K562 (cell line): ENCODE measurements around the gene FAM50A. TPM values are rescaled to one million over a fixed set of nuclear protein-coding genes. Genes with fewer than 3 reads are reported as not detected.

Experiments
- ASH1L ChIP-seq: fragments of 450-650 bp; IDR thresholded peaks from 2 replicates; pipeline ENCODE4 v1.6.1; 2018; ENCODE audit warnings: borderline replicate concordance, mild to moderate bottlenecking, low read depth; ENCODE audit not compliant: partially characterized antibody
- MCM2 ChIP-seq: fragments of 450-650 bp; IDR thresholded peaks from 2 replicates; pipeline ENCODE4 v1.6.1; 2017; ENCODE audit warnings: low read depth, mild to moderate bottlenecking
- MCM7 ChIP-seq, 2 experiments: fragments of 450-650 bp; IDR thresholded peaks; 2 replicates each; pipeline ENCODE4 v1.6.1; 2016 to 2018
- NCOA1 ChIP-seq: fragments of 450-650 bp; IDR thresholded peaks from 2 replicates; pipeline ENCODE4 v1.6.1; 2016; ENCODE audit warnings: low read depth
- NONO ChIP-seq, 2 experiments: fragments of 200-400 bp in 1 of 2; fragments of 450-650 bp in 1 of 2; formaldehyde crosslinking in 1 of 2; IDR thresholded peaks; 2 replicates each; pipeline ENCODE4 v1.6.1; 2017; ENCODE audit warnings: low read depth in 2 of 2, mild to moderate bottlenecking in 2 of 2, moderate library complexity in 2 of 2, low read length in 1 of 2
- SMARCA5 ChIP-seq: fragments of 450-650 bp; IDR thresholded peaks from 2 replicates; pipeline ENCODE4 v1.6.1; 2016
- TRIM24 ChIP-seq, 2 experiments: fragments of 450-650 bp; IDR thresholded peaks; 2 replicates each; pipeline ENCODE4 v1.6.1; 2016
- ZNF24 ChIP-seq: fragments of 450-650 bp; IDR thresholded peaks from 2 replicates; pipeline ENCODE4 v1.6.1; 2016
- ZNF644 ChIP-seq: fragments of 200-800 bp; sonication (Bioruptor generic); IDR thresholded peaks from 2 replicates; pipeline ENCODE4 v1.6.1; 2016; ENCODE audit warnings: low read depth, missing genetic modification characterization, missing compliant biosample characterization
- ZNF766 ChIP-seq: fragments of 200-800 bp; sonication (Bioruptor generic); conservative IDR thresholded peaks from 2 replicates; pipeline ENCODE4 v1.6.1; 2016; ENCODE audit warnings: missing genetic modification characterization, missing compliant biosample characterization
- polyA plus RNA-seq, 8 experiments: library from polyadenylated mRNA; depleted of rRNA in 4 of 8; stranded (reverse) in 5 of 8; unstranded in 3 of 8; fragments of >200 nt; fragmentation: Nextera tagmentation in 2 of 8; fragmentation: Illumina TruSeq in 1 of 8; extraction: Ambion mirVana in 2 of 8; extraction: Trizol in 1 of 8; gene quantifications; 2 replicates each; pipeline versions ENCODE4 v1.2.1 to v1.2.3, GENCODE V29; 2011 to 2014; ENCODE audit warnings: inconsistent platforms in 1 of 8, missing spikeins in 1 of 8
- total RNA-seq, 7 experiments: library from RNA; depleted of rRNA in 6 of 7; stranded (reverse); fragments of >200 nt in 6 of 7; fragmentation: Illumina TruSeq in 2 of 7; extraction: Trizol in 2 of 7; gene quantifications; 2 replicates each; pipeline versions ENCODE4 v1.2.1 to v1.2.3, GENCODE V29; 2011 to 2021; ENCODE audit warnings: low replicate concordance in 1 of 7
- TF ChIP-seq, protein P1 (sequence below): IDR thresholded peaks from 3 replicates; pipeline ENCODE4 v1.6.1; 2011; ENCODE audit warnings: borderline replicate concordance, mild to moderate bottlenecking, moderate library complexity; ENCODE audit not compliant: insufficient read length; ENCODE audit errors: extremely low read depth
- TF ChIP-seq, protein P2 (sequence below), 3 experiments: IDR thresholded peaks in 2 of 3; conservative IDR thresholded peaks in 1 of 3; 2 replicates each; pipeline ENCODE4 v1.5.1; 2011 to 2012; ENCODE audit warnings: low read length in 3 of 3, mild to moderate bottlenecking in 3 of 3, control low read depth in 2 of 3, improper control_type of control experiment in 1 of 3, inconsistent platforms in 1 of 3, low read depth in 1 of 3, mixed read lengths in 1 of 3, moderate library complexity in 1 of 3; ENCODE audit not compliant: insufficient read depth in 2 of 3
- TF ChIP-seq, protein P3 (sequence below), 2 experiments: IDR thresholded peaks; 2 replicates each; pipeline ENCODE4 v1.6.1; 2011; ENCODE audit warnings: borderline replicate concordance in 1 of 2, control low read depth in 1 of 2, low read depth in 1 of 2, low read length in 1 of 2, mild to moderate bottlenecking in 1 of 2, mixed read lengths in 1 of 2, moderate library complexity in 1 of 2; ENCODE audit not compliant: insufficient read depth in 1 of 2, insufficient read length in 1 of 2, poor library complexity in 1 of 2, severe bottlenecking in 1 of 2; ENCODE audit errors: extremely low read depth in 1 of 2
- TF ChIP-seq, protein P4 (sequence below): fragments of 150-350 bp; conservative IDR thresholded peaks from 2 replicates; pipeline ENCODE4 v1.6.1; 2014; ENCODE audit warnings: low read length
- TF ChIP-seq, protein P5 (sequence below): IDR thresholded peaks from 2 replicates; pipeline ENCODE4 v1.6.1; 2016; ENCODE audit warnings: missing genetic modification characterization, missing compliant biosample characterization

Gene FAM50A
- total and polyA plus RNA-seq, 9 of the 15 experiments (the other 6 are each of a cell fraction or from before 2014, with no cell fraction given), result 4.4 to 114 (median 67.3) TPM

DNA sequence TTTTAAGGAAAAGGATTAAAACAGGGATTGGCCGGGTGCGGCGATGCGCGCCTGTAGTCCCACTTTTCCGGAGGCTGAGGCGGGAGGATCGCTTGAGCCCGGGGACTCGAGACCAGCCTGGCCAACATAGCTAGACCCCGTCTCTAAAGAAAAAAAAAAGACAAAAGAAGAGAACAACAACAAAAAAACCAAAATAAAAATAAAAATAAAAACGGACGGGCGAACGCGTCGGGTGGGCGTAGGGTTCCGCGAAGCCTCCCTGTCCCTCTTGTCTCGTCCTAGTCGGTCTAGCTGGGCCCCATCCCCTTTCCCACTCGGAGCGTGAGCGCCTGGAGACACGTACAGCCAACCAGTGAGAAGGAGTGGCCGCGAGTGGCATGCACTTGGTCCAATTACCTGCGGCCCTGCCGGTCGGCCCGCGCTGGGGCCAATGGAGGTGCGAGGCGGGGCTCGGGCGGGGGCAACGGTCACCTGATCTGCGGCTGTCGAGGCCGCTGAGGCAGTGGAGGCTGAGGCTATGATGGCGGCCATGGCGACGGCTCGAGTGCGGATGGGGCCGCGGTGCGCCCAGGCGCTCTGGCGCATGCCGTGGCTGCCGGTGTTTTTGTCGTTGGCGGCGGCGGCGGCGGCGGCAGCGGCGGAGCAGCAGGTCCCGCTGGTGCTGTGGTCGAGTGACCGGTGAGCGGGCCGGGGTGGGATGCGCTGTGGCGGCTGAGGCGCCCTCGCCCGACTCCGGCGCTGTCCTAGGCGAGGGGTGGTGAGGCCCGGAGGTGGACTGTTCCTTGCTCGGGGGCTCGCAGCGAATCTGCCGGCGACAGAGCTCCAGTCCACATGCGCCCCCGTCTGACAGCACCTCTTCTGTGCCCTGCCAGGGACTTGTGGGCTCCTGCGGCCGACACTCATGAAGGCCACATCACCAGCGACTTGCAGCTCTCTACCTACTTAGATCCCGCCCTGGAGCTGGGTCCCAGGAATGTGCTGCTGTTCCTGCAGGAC lies 15.5 kb upstream of the FAM50A start, which contains the start of gene ATP6AP1 (continued):
- TF ChIP-seq, protein P1, sequence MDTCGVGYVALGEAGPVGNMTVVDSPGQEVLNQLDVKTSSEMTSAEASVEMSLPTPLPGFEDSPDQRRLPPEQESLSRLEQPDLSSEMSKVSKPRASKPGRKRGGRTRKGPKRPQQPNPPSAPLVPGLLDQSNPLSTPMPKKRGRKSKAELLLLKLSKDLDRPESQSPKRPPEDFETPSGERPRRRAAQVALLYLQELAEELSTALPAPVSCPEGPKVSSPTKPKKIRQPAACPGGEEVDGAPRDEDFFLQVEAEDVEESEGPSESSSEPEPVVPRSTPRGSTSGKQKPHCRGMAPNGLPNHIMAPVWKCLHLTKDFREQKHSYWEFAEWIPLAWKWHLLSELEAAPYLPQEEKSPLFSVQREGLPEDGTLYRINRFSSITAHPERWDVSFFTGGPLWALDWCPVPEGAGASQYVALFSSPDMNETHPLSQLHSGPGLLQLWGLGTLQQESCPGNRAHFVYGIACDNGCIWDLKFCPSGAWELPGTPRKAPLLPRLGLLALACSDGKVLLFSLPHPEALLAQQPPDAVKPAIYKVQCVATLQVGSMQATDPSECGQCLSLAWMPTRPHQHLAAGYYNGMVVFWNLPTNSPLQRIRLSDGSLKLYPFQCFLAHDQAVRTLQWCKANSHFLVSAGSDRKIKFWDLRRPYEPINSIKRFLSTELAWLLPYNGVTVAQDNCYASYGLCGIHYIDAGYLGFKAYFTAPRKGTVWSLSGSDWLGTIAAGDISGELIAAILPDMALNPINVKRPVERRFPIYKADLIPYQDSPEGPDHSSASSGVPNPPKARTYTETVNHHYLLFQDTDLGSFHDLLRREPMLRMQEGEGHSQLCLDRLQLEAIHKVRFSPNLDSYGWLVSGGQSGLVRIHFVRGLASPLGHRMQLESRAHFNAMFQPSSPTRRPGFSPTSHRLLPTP, result no peak
- no peak for TF ChIP-seq ZNF766
- TF ChIP-seq TRIM24 (IDR thresholded peaks at IDR 0.05), result no peak
- 0 out of 2 replicates have a peak, but pooled peaks have one; percentile 55 for TF ChIP-seq SMARCA5
- TF ChIP-seq MCM7 (IDR thresholded peaks at IDR 0.05), result no peak
- no peak for TF ChIP-seq ZNF24
- TF ChIP-seq, protein P2, sequence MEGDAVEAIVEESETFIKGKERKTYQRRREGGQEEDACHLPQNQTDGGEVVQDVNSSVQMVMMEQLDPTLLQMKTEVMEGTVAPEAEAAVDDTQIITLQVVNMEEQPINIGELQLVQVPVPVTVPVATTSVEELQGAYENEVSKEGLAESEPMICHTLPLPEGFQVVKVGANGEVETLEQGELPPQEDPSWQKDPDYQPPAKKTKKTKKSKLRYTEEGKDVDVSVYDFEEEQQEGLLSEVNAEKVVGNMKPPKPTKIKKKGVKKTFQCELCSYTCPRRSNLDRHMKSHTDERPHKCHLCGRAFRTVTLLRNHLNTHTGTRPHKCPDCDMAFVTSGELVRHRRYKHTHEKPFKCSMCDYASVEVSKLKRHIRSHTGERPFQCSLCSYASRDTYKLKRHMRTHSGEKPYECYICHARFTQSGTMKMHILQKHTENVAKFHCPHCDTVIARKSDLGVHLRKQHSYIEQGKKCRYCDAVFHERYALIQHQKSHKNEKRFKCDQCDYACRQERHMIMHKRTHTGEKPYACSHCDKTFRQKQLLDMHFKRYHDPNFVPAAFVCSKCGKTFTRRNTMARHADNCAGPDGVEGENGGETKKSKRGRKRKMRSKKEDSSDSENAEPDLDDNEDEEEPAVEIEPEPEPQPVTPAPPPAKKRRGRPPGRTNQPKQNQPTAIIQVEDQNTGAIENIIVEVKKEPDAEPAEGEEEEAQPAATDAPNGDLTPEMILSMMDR (IDR thresholded peaks at IDR 0.05 in 2 of 3, conservative IDR thresholded peaks at IDR 0.05 in 1 of 3; ENCODE audit: insufficient read depth in 2 of 3, low read depth in 1 of 3, low read length in 3 of 3), result peak in 2 of 3 experiments; percentile 17 to 20; a peak in 2 of 6 replicates
- TF ChIP-seq NONO (IDR thresholded peaks at IDR 0.05; ENCODE audit: low read depth in 2 of 2, low read length in 1 of 2), result 0 out of 4 replicates have a peak, but pooled peaks of 1 of the 2 experiments have one; percentile 34
- TF ChIP-seq, protein P3, sequence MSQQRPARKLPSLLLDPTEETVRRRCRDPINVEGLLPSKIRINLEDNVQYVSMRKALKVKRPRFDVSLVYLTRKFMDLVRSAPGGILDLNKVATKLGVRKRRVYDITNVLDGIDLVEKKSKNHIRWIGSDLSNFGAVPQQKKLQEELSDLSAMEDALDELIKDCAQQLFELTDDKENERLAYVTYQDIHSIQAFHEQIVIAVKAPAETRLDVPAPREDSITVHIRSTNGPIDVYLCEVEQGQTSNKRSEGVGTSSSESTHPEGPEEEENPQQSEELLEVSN (IDR thresholded peaks at IDR 0.05; ENCODE audit: borderline replicate concordance in 1 of 2, extremely low read depth in 1 of 2, insufficient read depth in 1 of 2, insufficient read length in 1 of 2, low read depth in 1 of 2, low read length in 1 of 2, poor library complexity in 1 of 2, severe bottlenecking in 1 of 2), result peak; percentile 56 to 80
- TF ChIP-seq ZNF644, result no peak
- TF ChIP-seq, protein P4, sequence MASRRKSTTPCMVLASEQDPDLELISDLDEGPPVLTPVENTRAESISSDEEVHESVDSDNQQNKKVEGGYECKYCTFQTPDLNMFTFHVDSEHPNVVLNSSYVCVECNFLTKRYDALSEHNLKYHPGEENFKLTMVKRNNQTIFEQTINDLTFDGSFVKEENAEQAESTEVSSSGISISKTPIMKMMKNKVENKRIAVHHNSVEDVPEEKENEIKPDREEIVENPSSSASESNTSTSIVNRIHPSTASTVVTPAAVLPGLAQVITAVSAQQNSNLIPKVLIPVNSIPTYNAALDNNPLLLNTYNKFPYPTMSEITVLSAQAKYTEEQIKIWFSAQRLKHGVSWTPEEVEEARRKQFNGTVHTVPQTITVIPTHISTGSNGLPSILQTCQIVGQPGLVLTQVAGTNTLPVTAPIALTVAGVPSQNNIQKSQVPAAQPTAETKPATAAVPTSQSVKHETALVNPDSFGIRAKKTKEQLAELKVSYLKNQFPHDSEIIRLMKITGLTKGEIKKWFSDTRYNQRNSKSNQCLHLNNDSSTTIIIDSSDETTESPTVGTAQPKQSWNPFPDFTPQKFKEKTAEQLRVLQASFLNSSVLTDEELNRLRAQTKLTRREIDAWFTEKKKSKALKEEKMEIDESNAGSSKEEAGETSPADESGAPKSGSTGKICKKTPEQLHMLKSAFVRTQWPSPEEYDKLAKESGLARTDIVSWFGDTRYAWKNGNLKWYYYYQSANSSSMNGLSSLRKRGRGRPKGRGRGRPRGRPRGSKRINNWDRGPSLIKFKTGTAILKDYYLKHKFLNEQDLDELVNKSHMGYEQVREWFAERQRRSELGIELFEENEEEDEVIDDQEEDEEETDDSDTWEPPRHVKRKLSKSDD, result no peak
- no peak for TF ChIP-seq NCOA1
- TF ChIP-seq ASH1L, result peak; percentile 87
- no peak for TF ChIP-seq MCM2
- TF ChIP-seq, protein P5, sequence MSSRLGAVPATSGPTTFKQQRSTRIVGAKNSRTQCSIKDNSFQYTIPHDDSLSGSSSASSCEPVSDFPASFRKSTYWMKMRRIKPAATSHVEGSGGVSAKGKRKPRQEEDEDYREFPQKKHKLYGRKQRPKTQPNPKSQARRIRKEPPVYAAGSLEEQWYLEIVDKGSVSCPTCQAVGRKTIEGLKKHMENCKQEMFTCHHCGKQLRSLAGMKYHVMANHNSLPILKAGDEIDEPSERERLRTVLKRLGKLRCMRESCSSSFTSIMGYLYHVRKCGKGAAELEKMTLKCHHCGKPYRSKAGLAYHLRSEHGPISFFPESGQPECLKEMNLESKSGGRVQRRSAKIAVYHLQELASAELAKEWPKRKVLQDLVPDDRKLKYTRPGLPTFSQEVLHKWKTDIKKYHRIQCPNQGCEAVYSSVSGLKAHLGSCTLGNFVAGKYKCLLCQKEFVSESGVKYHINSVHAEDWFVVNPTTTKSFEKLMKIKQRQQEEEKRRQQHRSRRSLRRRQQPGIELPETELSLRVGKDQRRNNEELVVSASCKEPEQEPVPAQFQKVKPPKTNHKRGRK (tag), result no peak
